ENCODE data around the gene TSEN15. TPM values are rescaled to one million over a fixed set of nuclear protein-coding genes. Genes with fewer than 3 reads are reported as not detected.

Gene TSEN15
- total RNA-seq (2014; rRNA removed; shearing (Covaris generic)): 43.9 and 44.4 TPM in 2 replicates

DNA sequence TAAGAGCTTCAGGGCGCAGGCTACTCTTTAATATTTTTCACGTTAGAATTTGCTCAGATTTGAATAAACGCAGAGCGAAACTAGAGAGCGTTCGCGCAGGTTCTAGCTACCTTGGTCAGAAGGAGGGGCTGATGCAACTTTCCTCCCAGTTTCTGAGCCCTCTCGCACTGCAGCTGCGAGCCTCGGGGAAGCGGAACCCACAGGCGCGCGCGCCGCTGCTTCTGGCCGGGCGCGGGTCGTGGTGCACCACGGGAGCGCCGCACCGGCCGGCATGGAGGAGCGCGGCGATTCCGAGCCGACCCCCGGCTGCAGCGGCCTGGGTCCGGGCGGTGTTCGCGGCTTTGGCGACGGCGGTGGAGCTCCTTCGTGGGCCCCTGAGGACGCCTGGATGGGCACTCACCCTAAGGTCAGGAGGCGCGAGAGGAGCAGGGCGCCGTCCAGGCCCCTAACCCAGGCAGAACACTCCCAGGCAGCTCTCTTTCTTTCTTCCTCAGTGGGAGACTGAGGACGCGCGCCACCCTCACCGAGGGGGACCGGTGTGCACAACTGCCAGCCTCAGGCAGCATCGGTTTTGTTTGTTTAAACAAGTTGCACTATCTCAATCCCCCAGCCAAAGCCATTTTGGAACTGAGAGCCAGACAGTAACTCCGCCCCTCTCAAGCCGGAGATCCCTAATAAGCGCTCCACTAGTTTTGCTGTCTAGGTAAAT lies at the start of gene TSEN15:
TSS of gene TSEN15 (plus strand) at position 246 of the 709 bp plus-strand sequence. CDS start at position 272, 26 bp downstream.
- H3K4me3 ChIP-seq: peak within 1 kb of the TSS; percentile 82
- peaks cover 4% of the 10 kb centered on the region for H3K4me1 ChIP-seq
- DNase-seq: peak; percentile 74 to 82
- no peaks in the 10 kb centered on the region for H3K9me3 ChIP-seq (replicated peaks)
- H3K36me3 ChIP-seq: peaks cover 11% of the 10 kb centered on the region; the same call in 1 of the 2 replicates
- H3K27me3 ChIP-seq: no peaks in the 10 kb centered on the region
- peak within 1 kb of the TSS; percentile 88 for H3K27ac ChIP-seq

- Histone ChIP-seq H3K27ac (peak overlapping the region; percentile 75), H3K4me3 (no peak overlapping the region), H3K4me1 (peaks cover 13% of the 10 kb centered on the region), H3K9me3 (replicated peaks) (no peaks in the 10 kb centered on the region), H3K36me3 (no peaks in the 10 kb centered on the region), H3K27me3 (no peaks in the 10 kb centered on the region)
- DNase-seq: peak; percentile 69 to 87
Observed at GRCh38 chr1:184002071-184002470, 49.5 kb upstream of the TSEN15 start.

DNA sequence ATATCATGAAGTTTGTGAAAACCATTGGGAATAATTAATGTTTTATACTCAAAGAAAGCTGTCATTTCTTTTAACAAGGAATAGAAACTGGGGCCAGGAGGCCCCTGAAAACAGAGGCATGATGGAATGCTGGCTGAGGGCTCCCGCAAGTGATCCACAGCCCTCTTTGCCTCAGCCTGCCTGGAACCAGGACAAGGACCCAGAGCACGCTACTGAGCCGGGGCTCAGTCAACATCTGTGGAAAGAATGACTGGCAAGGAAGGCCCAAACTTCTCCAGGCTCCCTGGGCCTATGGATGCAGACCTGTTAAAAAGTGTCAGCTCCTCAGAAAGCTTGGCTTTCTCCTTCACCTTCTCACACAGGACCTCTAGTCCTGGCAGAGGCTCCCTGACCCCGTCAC lies 46.6 kb upstream of the TSEN15 start:
- no peaks in the 10 kb centered on the region for H3K36me3 ChIP-seq
- no peaks in the 10 kb centered on the region for H3K9me3 ChIP-seq (replicated peaks)
- no peak overlapping the region for H3K4me3 ChIP-seq
- H3K27ac ChIP-seq: no peak overlapping the region
- no peaks in the 10 kb centered on the region for H3K27me3 ChIP-seq
- H3K4me1 ChIP-seq: peaks cover 13% of the 10 kb centered on the region
- DNase-seq: no peak

- peaks cover 13% of the 10 kb centered on the region for H3K4me1 ChIP-seq
- H3K27ac ChIP-seq: no peak overlapping the region
- no peak for DNase-seq
- H3K4me3 ChIP-seq: no peak overlapping the region
- H3K9me3 ChIP-seq (replicated peaks): no peaks in the 10 kb centered on the region
- no peaks in the 10 kb centered on the region for H3K27me3 ChIP-seq
- no peaks in the 10 kb centered on the region for H3K36me3 ChIP-seq
Observed at GRCh38 chr1:184005506-184005905, 46.0 kb upstream of the TSEN15 start.

DNA sequence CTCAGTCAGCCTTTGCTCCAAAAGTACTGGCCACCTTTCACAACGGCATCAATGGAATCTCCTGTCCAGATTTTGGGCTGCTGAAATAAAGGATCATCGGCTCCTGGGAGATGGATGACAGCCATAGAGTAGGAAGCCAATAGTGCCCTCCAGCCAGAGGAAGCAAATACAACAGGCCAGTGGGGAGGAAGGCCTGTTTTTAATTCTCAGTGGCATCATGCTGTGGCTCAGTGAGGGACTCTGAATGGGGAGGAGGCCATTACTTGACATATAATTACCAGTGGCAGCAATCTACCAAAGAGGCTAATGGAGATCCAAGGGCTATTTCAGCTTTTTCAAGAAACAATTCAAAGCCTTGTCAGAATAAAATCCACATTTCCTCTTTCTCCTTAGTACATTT lies 40.7 kb upstream of the TSEN15 start:
- Histone ChIP-seq H3K36me3 (no peaks in the 10 kb centered on the region), H3K27ac (no peak overlapping the region), H3K27me3 (no peaks in the 10 kb centered on the region), H3K4me3 (no peak overlapping the region), H3K4me1 (no peaks in the 10 kb centered on the region), H3K9me3 (replicated peaks) (no peaks in the 10 kb centered on the region)
- DNase-seq: no peak

DNA sequence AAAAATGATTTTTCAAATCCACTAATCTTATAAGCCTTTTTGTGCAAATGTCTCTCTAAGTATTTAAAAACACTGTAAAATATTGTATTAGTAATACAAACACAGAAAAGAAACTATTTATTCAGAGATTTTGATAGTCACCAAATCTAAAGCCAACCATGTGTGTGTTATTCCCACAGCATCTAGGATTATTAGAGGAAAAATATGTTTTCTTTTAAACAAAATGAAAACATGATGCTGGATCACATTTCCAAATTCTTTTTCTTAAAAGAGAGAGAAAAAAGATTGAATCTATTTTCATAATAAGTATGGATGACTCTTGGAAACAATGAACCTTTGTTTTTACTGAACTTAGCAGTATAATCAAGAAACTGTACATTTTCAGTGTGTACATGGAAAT lies 39.3 kb upstream of the TSEN15 start:
- Histone ChIP-seq H3K4me3 (no peak overlapping the region), H3K27me3 (no peaks in the 10 kb centered on the region), H3K4me1 (no peaks in the 10 kb centered on the region), H3K27ac (no peak overlapping the region), H3K36me3 (no peaks in the 10 kb centered on the region), H3K9me3 (replicated peaks) (no peaks in the 10 kb centered on the region)
- DNase-seq: no peak

DNA sequence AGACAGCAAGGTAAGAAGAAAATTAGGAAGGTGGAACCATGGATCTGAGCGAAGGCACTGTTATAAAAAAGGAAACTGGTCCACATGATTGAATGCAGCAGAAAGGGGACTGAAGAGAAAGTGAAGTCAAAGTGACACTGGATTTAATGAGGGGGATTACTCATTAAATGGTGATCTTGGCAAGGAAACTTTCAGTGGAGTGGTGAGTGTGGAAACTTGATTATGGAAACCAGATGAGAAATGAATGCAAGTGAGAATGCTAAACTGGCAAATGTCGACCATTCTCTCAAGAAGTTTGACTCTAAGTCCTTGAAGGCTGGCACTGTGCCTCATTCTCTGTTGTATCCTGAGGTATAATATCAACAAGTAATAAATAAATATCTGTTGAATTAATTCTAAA lies 37.3 kb upstream of the TSEN15 start:
- no peaks in the 10 kb centered on the region for H3K4me1 ChIP-seq
- no peak overlapping the region for H3K27ac ChIP-seq
- H3K9me3 ChIP-seq (replicated peaks): no peaks in the 10 kb centered on the region
- H3K36me3 ChIP-seq: no peaks in the 10 kb centered on the region
- H3K4me3 ChIP-seq: no peak overlapping the region
- H3K27me3 ChIP-seq: no peaks in the 10 kb centered on the region
- no peak for DNase-seq

GRCh38 chr1:184016169-184016568 lies 35.4 kb upstream of the TSEN15 start:
- Histone ChIP-seq H3K36me3 (no peaks in the 10 kb centered on the region), H3K4me1 (no peaks in the 10 kb centered on the region), H3K9me3 (replicated peaks) (no peaks in the 10 kb centered on the region), H3K27ac (no peak overlapping the region), H3K27me3 (no peaks in the 10 kb centered on the region), H3K4me3 (no peak overlapping the region)
- DNase-seq: no peak

DNA sequence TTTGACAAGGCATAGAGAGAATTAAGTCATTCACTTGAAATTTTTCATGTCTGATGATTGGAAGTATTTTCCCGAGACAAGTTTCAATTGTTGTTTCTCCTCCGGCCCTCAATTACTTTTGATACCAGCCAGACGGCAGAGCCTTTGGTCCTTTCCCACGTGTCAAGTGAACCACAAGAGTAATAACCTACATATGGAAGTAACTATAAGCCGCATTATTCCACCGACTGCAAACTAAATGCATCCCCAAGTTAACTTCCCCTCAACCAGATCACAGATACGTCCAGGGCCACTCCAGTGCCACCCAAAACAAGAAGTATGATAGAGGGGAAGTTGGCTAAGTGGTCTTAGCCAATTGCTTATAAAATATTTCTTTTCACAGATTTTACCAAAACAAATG lies 34.2 kb upstream of the TSEN15 start:
- no peaks in the 10 kb centered on the region for H3K36me3 ChIP-seq
- no peaks in the 10 kb centered on the region for H3K9me3 ChIP-seq (replicated peaks)
- DNase-seq: no peak
- no peaks in the 10 kb centered on the region for H3K4me1 ChIP-seq
- no peak overlapping the region for H3K27ac ChIP-seq
- H3K27me3 ChIP-seq: no peaks in the 10 kb centered on the region
- no peak overlapping the region for H3K4me3 ChIP-seq

GRCh38 chr1:184018622-184019021 lies 32.9 kb upstream of the TSEN15 start:
- Histone ChIP-seq H3K4me3 (no peak overlapping the region), H3K36me3 (no peaks in the 10 kb centered on the region), H3K9me3 (replicated peaks) (no peaks in the 10 kb centered on the region), H3K4me1 (peaks cover 10% of the 10 kb centered on the region; the same call in 1 of the 2 replicates), H3K27ac (no peak overlapping the region), H3K27me3 (no peaks in the 10 kb centered on the region)
- no peak for DNase-seq

GRCh38 chr1:184019069-184019468 lies 32.5 kb upstream of the TSEN15 start:
- DNase-seq: no peak
- Histone ChIP-seq H3K27ac (no peak overlapping the region), H3K4me1 (peaks cover 10% of the 10 kb centered on the region; the same call in 1 of the 2 replicates), H3K36me3 (no peaks in the 10 kb centered on the region), H3K9me3 (replicated peaks) (no peaks in the 10 kb centered on the region), H3K27me3 (no peaks in the 10 kb centered on the region), H3K4me3 (no peak overlapping the region)

- H3K4me3 ChIP-seq: no peak overlapping the region
- no peaks in the 10 kb centered on the region for H3K9me3 ChIP-seq (replicated peaks)
- no peaks in the 10 kb centered on the region for H3K27me3 ChIP-seq
- no peak overlapping the region for H3K27ac ChIP-seq
- H3K4me1 ChIP-seq: peaks cover 10% of the 10 kb centered on the region; the same call in 1 of the 2 replicates
- DNase-seq: no peak
- no peaks in the 10 kb centered on the region for H3K36me3 ChIP-seq
Observed at GRCh38 chr1:184019506-184019905, 32.0 kb upstream of the TSEN15 start.

GRCh38 chr1:184020328-184020727 lies 31.2 kb upstream of the TSEN15 start:
- DNase-seq: no peak
- Histone ChIP-seq H3K4me1 (peaks cover 16% of the 10 kb centered on the region), H3K27ac (no peak overlapping the region)

DNA sequence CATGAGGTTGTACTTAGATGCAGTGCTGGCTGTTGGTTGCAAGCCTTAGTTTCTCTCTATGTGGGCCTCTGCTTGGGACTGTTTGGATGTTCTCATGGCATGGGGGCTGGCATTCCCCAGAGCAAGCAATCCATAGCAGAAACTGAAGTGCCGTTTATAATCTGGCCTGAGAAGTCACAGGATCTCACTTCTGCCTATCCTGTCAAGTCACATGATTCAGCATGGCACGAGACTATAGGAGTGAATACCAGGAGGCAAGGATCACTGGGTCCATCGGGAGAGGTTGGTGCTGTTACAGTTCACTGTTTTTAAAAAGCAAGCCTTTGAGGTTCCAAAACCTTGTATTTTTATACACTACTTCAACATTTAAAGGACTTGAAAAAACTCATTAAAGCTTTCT lies 30.7 kb upstream of the TSEN15 start:
- Histone ChIP-seq H3K27me3 (no peaks in the 10 kb centered on the region), H3K9me3 (replicated peaks) (no peaks in the 10 kb centered on the region), H3K4me3 (no peak overlapping the region), H3K4me1 (peaks cover 20% of the 10 kb centered on the region), H3K36me3 (no peaks in the 10 kb centered on the region), H3K27ac (no peak overlapping the region)
- DNase-seq: no peak

More at GRCh38 chr1:184020328-184020727, 31.2 kb upstream of the TSEN15 start:
- H3K4me3 ChIP-seq: no peak overlapping the region
- H3K9me3 ChIP-seq (replicated peaks): no peaks in the 10 kb centered on the region
- no peaks in the 10 kb centered on the region for H3K27me3 ChIP-seq
- H3K36me3 ChIP-seq: no peaks in the 10 kb centered on the region

DNA sequence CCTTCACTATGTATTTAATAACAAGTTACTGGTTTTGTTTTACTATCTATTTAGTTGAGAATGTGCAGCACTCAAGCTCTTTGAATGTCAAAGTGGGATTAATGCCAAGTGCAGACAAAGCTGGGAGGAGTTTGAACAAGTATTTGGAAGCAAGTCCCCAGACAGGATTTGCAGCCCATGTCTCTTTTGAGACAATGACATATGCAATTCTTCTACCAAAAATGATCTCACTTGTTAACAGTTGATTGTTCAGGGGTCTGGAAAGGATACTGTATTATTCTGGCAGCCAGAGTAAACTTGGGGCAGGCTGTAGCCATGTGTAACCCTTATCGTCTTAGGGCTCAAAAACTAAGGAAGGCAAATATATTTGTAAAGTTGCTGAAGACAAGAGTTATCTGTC lies 29.8 kb upstream of the TSEN15 start:
- no peaks in the 10 kb centered on the region for H3K27me3 ChIP-seq
- no peaks in the 10 kb centered on the region for H3K9me3 ChIP-seq (replicated peaks)
- no peak overlapping the region for H3K27ac ChIP-seq
- H3K4me1 ChIP-seq: peaks cover 20% of the 10 kb centered on the region
- no peak for DNase-seq
- no peaks in the 10 kb centered on the region for H3K36me3 ChIP-seq
- H3K4me3 ChIP-seq: no peak overlapping the region

DNA sequence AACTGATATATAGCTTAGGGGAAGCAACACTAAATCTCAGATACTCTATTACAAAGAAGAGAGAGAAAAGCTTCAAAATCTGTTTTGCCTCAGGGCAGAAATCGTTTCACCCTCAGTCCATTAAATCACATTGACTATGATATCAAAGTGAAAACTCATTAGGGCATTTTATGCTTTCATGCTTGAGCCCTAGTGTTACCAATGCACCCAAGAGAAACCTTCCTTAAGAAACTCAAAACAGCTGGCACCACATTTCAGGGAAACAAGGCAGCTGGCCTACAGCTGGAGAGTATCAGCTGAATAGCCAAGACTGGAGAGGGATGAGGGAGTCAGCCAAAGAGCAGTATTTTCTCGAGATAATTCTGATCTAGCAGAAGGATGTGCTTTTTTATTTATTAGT lies 28.9 kb upstream of the TSEN15 start:
- Histone ChIP-seq H3K36me3 (no peaks in the 10 kb centered on the region), H3K27me3 (no peaks in the 10 kb centered on the region), H3K4me1 (peaks cover 20% of the 10 kb centered on the region), H3K9me3 (replicated peaks) (no peaks in the 10 kb centered on the region), H3K4me3 (no peak overlapping the region), H3K27ac (no peak overlapping the region)
- peak; percentile 18 to 63 for DNase-seq

Data from SJCRH30 (cell line).